H1 (cell line): Measurements from ENCODE around the gene JUP. TPM values are rescaled to one million over a fixed set of nuclear protein-coding genes. Genes with fewer than 3 reads are reported as not detected.
A peak's percentile ranks its signal among the peaks of the same experiment; 100 is the strongest.

Experiments
- CTCF ChIA-PET: fragments of 300-600 bp; sonication (Branson Sonifier 250); formaldehyde crosslinking; loops from one replicate; lab custom pipeline; 2021; ENCODE audit not compliant: partially characterized antibody; lab: Charles Lee
- POLR2A ChIA-PET: fragments of 300-600 bp; sonication (Branson Sonifier 250); formaldehyde crosslinking; loops from one replicate; lab custom pipeline; 2021; ENCODE audit warnings: inconsistent platforms; ENCODE audit not compliant: partially characterized antibody; lab: Charles Lee
- DNase-seq, 2 experiments: peaks; one replicate each; pipeline versions ENCODE4 v3.0.0 to v3.0.0-alpha.2; 2010 to 2022; ENCODE audit warnings: low spot score in 2 of 2, low read depth in 1 of 2, mixed read lengths in 1 of 2
- FAIRE-seq: peaks from 2 replicates; lab custom pipeline; 2011; peaks lifted over from hg19 to GRCh38; lab: Jason Lieb, UNC
- H2AFZ ChIP-seq: 2 replicates; pipeline ENCODE4 v1.8.1; 2012; ENCODE audit warnings: low read length, inconsistent platforms
- H2AK5ac ChIP-seq: 2 replicates; pipeline ENCODE4 v1.6.1; 2013; ENCODE audit warnings: low read depth, low read length
- H2BK120ac ChIP-seq: replicated peaks from 2 replicates; pipeline ENCODE3; 2013; ENCODE audit warnings: low read depth, low read length, inconsistent platforms
- H2BK12ac ChIP-seq: 2 replicates; pipeline ENCODE4 v1.6.1; 2013; ENCODE audit warnings: low read depth, low read length
- H2BK15ac ChIP-seq: 2 replicates; pipeline ENCODE4 v1.6.1; 2013; ENCODE audit warnings: low read length
- H2BK20ac ChIP-seq: 2 replicates; pipeline ENCODE4 v1.6.1; 2013; ENCODE audit warnings: low read length
- H2BK5ac ChIP-seq: 2 replicates; pipeline ENCODE4 v1.6.1; 2013; ENCODE audit warnings: low read depth, low read length
- H3K14ac ChIP-seq: 2 replicates; pipeline ENCODE4 v1.6.1; 2013; ENCODE audit warnings: inconsistent platforms; ENCODE audit not compliant: insufficient read length
- H3K18ac ChIP-seq: 2 replicates; pipeline ENCODE4 v1.6.1; 2013; ENCODE audit warnings: low read length; ENCODE audit errors: extremely low read depth
- H3K23ac ChIP-seq: 2 replicates; pipeline ENCODE4 v1.6.1; 2013; ENCODE audit warnings: inconsistent platforms; ENCODE audit not compliant: insufficient read length
- H3K23me2 ChIP-seq: 2 replicates; pipeline ENCODE4 v1.6.1; 2013; ENCODE audit warnings: low read depth, low read length
- H3K27ac ChIP-seq: 2 replicates; pipeline ENCODE4 v1.6.1; 2011; ENCODE audit warnings: low read depth, low read length, inconsistent platforms
- H3K27me3 ChIP-seq, 4 experiments: replicated peaks in 1 of 4; 1 replicate in 1 of 4; 2 replicates in 3 of 4; pipeline versions ENCODE4 v1.6.1 to v1.8.1; 2011 to 2013; ENCODE audit warnings: low read length in 3 of 4, mild to moderate bottlenecking in 3 of 4, inconsistent platforms in 2 of 4, mixed read lengths in 2 of 4, moderate library complexity in 1 of 4; ENCODE audit not compliant: control insufficient read depth in 3 of 4, insufficient read depth in 3 of 4; ENCODE audit errors: extremely low read depth in 1 of 4
- H3K36me3 ChIP-seq, 4 experiments: 2 replicates each; pipeline versions ENCODE4 v1.6.1 to v1.8.1; 2011 to 2013; ENCODE audit warnings: mild to moderate bottlenecking in 4 of 4, low read length in 3 of 4, moderate library complexity in 2 of 4, control low read depth in 1 of 4, inconsistent platforms in 1 of 4; ENCODE audit not compliant: insufficient read depth in 4 of 4, control insufficient read depth in 2 of 4
- H3K4ac ChIP-seq: replicated peaks from 2 replicates; pipeline ENCODE3; 2013; ENCODE audit warnings: low read length, low read depth, mixed read lengths, inconsistent platforms; ENCODE audit not compliant: insufficient read length
- H3K4me1 ChIP-seq, 4 experiments: replicated peaks in 1 of 4; 1 replicate in 1 of 4; 2 replicates in 3 of 4; pipeline versions ENCODE4 v1.6.1 to v1.8.1; 2011 to 2013; ENCODE audit warnings: low read length in 3 of 4, inconsistent platforms in 2 of 4, mixed read lengths in 1 of 4; ENCODE audit not compliant: insufficient read depth in 4 of 4, control insufficient read depth in 3 of 4
- H3K4me2 ChIP-seq, 2 experiments: 2 replicates each; pipeline versions ENCODE4 v1.6.1 to v1.8.1; 2011 to 2013; ENCODE audit warnings: low read depth in 2 of 2, low read length in 2 of 2, control low read depth in 1 of 2, inconsistent platforms in 1 of 2, mild to moderate bottlenecking in 1 of 2; ENCODE audit not compliant: insufficient read depth in 1 of 2
- H3K4me3 ChIP-seq, 4 experiments: fragments of 200-600, 300-600 bp in 1 of 4; sonication (generic), shearing (Covaris generic), sonication (Bioruptor Twin) in 1 of 4; 2 replicates each; pipeline versions ENCODE4 v1.5.1 to v1.8.1; 2011 to 2016; ENCODE audit warnings: low read length in 4 of 4, low read depth in 3 of 4, control low read depth in 2 of 4, inconsistent platforms in 2 of 4, mild to moderate bottlenecking in 2 of 4, mixed read lengths in 1 of 4, moderate library complexity in 1 of 4; ENCODE audit not compliant: insufficient read depth in 2 of 4; ENCODE audit errors: extremely low read depth in 1 of 4
- H3K56ac ChIP-seq: replicated peaks from 2 replicates; pipeline ENCODE3; 2013; ENCODE audit warnings: low read depth, mild to moderate bottlenecking, mixed read lengths, low read length, inconsistent platforms; ENCODE audit not compliant: insufficient read length
- H3K79me1 ChIP-seq: 2 replicates; pipeline ENCODE4 v1.6.1; 2013; ENCODE audit warnings: low read depth, low read length, control low read depth
- H3K79me2 ChIP-seq, 2 experiments: 2 replicates each; pipeline versions ENCODE4 v1.6.1 to v1.8.1; 2012 to 2013; ENCODE audit warnings: low read length in 2 of 2, mild to moderate bottlenecking in 2 of 2, inconsistent platforms in 1 of 2; ENCODE audit not compliant: insufficient read depth in 2 of 2, control insufficient read depth in 1 of 2
- H3K9ac ChIP-seq, 4 experiments: replicated peaks in 1 of 4; 1 replicate in 1 of 4; 2 replicates in 3 of 4; pipeline versions ENCODE4 v1.6.1 to v1.8.1; 2011 to 2013; ENCODE audit warnings: low read depth in 3 of 4, low read length in 3 of 4, control low read depth in 2 of 4, mild to moderate bottlenecking in 2 of 4, moderate library complexity in 2 of 4, inconsistent platforms in 1 of 4; ENCODE audit errors: extremely low read depth in 1 of 4
- H3K9me3 ChIP-seq, 2 experiments: 2 replicates each; pipeline versions ENCODE4 v1.6.1 to v1.8.1; 2012 to 2013; ENCODE audit warnings: mild to moderate bottlenecking in 2 of 2, moderate library complexity in 2 of 2, control low read depth in 1 of 2, inconsistent platforms in 1 of 2, low read depth in 1 of 2, low read length in 1 of 2, mixed read lengths in 1 of 2; ENCODE audit not compliant: insufficient read depth in 2 of 2
- H4K20me1 ChIP-seq, 2 experiments: replicated peaks in 1 of 2; 2 replicates each; pipeline versions ENCODE3 to v1.8.1; 2011 to 2013; ENCODE audit warnings: inconsistent platforms in 2 of 2, low read length in 2 of 2, mild to moderate bottlenecking in 1 of 2; ENCODE audit not compliant: insufficient read depth in 2 of 2, control insufficient read depth in 1 of 2
- H4K5ac ChIP-seq: 2 replicates; pipeline ENCODE4 v1.6.1; 2013; ENCODE audit warnings: low read length, low read depth, mixed read lengths, inconsistent platforms; ENCODE audit not compliant: insufficient read length
- H4K8ac ChIP-seq: 2 replicates; pipeline ENCODE4 v1.8.0; 2013; ENCODE audit warnings: mild to moderate bottlenecking, moderate library complexity, low read length, inconsistent platforms; ENCODE audit not compliant: insufficient read depth; ENCODE audit errors: extremely low read depth
- H4K91ac ChIP-seq: replicated peaks from 2 replicates; pipeline ENCODE3; 2013; ENCODE audit warnings: low read length, mixed read lengths, inconsistent platforms; ENCODE audit not compliant: insufficient read length
- ASH2L ChIP-seq: fragments of 200-600, 300-600 bp; sonication (generic); IDR thresholded peaks from one replicate; pipeline ENCODE4 v1.7.1; 2017; ENCODE audit warnings: low read length
- CTCF ChIP-seq, 3 experiments: IDR thresholded peaks; 1 replicate in 2 of 3; 2 replicates in 1 of 3; pipeline versions ENCODE4 v1.5.1 to v1.6.1; 2011; ENCODE audit warnings: low read length in 3 of 3, mild to moderate bottlenecking in 3 of 3, inconsistent platforms in 2 of 3, low read depth in 1 of 3, moderate library complexity in 1 of 3; ENCODE audit not compliant: insufficient read depth in 1 of 3; ENCODE audit errors: control extremely low read depth in 1 of 3
- MAX ChIP-seq: IDR thresholded peaks from 2 replicates; pipeline ENCODE4 v1.6.1; 2012; ENCODE audit warnings: inconsistent platforms
- RAD21 ChIP-seq, 2 experiments: IDR thresholded peaks in 1 of 2; conservative IDR thresholded peaks in 1 of 2; 2 replicates each; pipeline ENCODE4 v1.6.1; 2011; ENCODE audit warnings: low read depth in 2 of 2, low read length in 2 of 2, improper control_type of control experiment in 1 of 2, inconsistent platforms in 1 of 2, mild to moderate bottlenecking in 1 of 2, moderate library complexity in 1 of 2
- RBBP5 ChIP-seq: IDR thresholded peaks from 2 replicates; pipeline ENCODE4 v1.7.1; 2012; ENCODE audit warnings: low read depth, mild to moderate bottlenecking, inconsistent platforms, low read length, moderate library complexity, borderline replicate concordance
- SP1 ChIP-seq: IDR thresholded peaks from 2 replicates; pipeline ENCODE4 v1.6.1; 2011; ENCODE audit warnings: low read depth, low read length
- USF2 ChIP-seq: IDR thresholded peaks from 2 replicates; pipeline ENCODE4 v1.6.1; 2011; ENCODE audit warnings: low read length, improper control_type of control experiment
- WGBS, 2 experiments: shearing (Covaris generic) in 1 of 2; methylation state at CpG; one replicate each; pipeline versions ENCODE4 v1.1.6 to v1.1.7; 2013 to 2015; ENCODE audit warnings: low lambda C conversion rate in 2 of 2, mixed read lengths in 2 of 2, inconsistent platforms in 1 of 2, low coverage in 1 of 2, missing lambda C conversion rate in 1 of 2; ENCODE audit not compliant: insufficient replicate concordance in 2 of 2, insufficient coverage in 1 of 2, insufficient read length in 1 of 2; ENCODE audit errors: extremely low coverage in 1 of 2, missing lambda C conversion rate in 1 of 2; 5-methylcytosine and 5-hydroxymethylcytosine counted together
- polyA plus RNA-seq, 7 experiments: library from polyadenylated mRNA; depleted of rRNA in 3 of 7; stranded (reverse) in 5 of 7; unstranded in 2 of 7; fragments of >200 nt in 5 of 7; fragments of 200-250 nt in 2 of 7; gene quantifications; 1 replicate in 5 of 7; 2 replicates in 1 of 7; 4 replicates in 1 of 7; pipeline versions ENCODE4 v1.2.1 to v1.2.3, GENCODE V29; 2011 to 2013; ENCODE audit warnings: missing spikeins in 2 of 7, mixed read lengths in 2 of 7
- total RNA-seq: library from RNA; stranded (reverse); fragmentation: NEBNext Ultra II Directional; extraction: Animal tissue kit (Norgen Biotek cat#: 25700); gene quantifications from 2 replicates; pipeline ENCODE4 v1.2.1, GENCODE V29; 2021

JUP gene
- total and polyA plus RNA-seq, 2 of the 8 experiments (the other 6 are each of a cell fraction or from before 2014, with no cell fraction given), result 62.8 to 102 TPM

DNA sequence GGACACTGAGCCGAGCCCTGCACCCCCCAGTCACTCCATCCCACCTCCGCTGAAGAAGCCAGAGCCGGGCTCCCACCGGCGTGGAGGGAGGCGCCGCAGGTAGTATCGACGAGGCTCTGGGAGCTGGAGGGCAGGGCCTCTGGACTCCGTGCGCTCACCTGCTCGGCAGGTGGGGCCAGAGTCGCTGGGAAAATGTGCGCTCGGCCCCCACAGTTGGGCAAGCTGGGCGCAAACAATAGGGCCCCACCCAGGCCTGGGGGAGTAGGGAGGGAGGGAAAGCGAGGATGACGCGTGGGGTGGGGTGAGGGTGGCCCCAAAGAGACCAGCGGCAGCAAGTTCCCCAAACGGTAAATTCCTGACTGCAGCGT, 668 bp downstream of the JUP start:
- Histone ChIP-seq H4K91ac (peak overlapping the region; percentile 85), H3K36me3 (no peaks in the 10 kb centered on the region), H2BK5ac (0 out of 2 replicates have a peak overlapping the region, but pooled peaks have one; percentile 20), H2AFZ (no peak overlapping the region), H4K20me1 (peaks cover 0 to 5% of the 10 kb centered on the region in 2 experiments), H3K23me2 (peaks cover 16% of the 10 kb centered on the region), H3K27me3 (no peaks in the 10 kb centered on the region), H2BK120ac (no peak overlapping the region), H3K56ac (peak overlapping the region; percentile 52), H2AK5ac (no peak overlapping the region), H3K18ac (peak overlapping the region; percentile 64), H2BK20ac (0 out of 2 replicates have a peak overlapping the region, but pooled peaks have one; percentile 32), H3K79me2 (peaks cover 0 to 33% of the 10 kb centered on the region in 2 experiments; a peak in 3 of 4 replicates), H2BK15ac (peak overlapping the region; percentile 29; the same call in 1 of the 2 replicates), H2BK12ac (peak overlapping the region; percentile 71; the same call in 1 of the 2 replicates), H3K4me1 (peaks cover 2 to 19% (median 14%) of the 10 kb centered on the region in 4 experiments), H3K79me1 (peaks cover 10% of the 10 kb centered on the region), H3K4me3 (peak overlapping the region; percentile 64 to 80 (median 72)), H3K27ac (peak overlapping the region; percentile 70), H3K4ac (no peak overlapping the region)
- peak in 1 of 2 experiments; percentile 76 for DNase-seq
- ChIA-PET CTCF (interaction anchor here (0.6 to 7.0 kb wide), 31 partner anchors 9 to 1592 kb away, joined by 3 to 149 read pairs (median 6); partner anchors contain the start of genes FKBP10 and P3H4), POLR2A (interaction anchor here (0.6 to 9.3 kb wide), 29 partner anchors 9 to 1565 kb away, joined by 3 to 84 read pairs (median 7); partner anchors contain the start of genes ACLY, EIF1, FKBP10 and HAP1)
- WGBS, 2 experiments, result 0% methylated on average over 2 of the region's 22 CpGs; no CpG with 5 or more reads in 1 of the 2 experiments
- TF ChIP-seq RBBP5 (no peak), SP1 (no peak), CTCF (IDR thresholded peaks at IDR 0.05; ENCODE audit: control extremely low read depth in 1 of 3, insufficient read depth in 1 of 3, low read depth in 1 of 3, low read length in 3 of 3) (peak in 1 of 3 experiments; percentile 12; a peak in 1 of 4 replicates), ASH2L (peak; percentile 68), MAX (peak; percentile 63), USF2 (0 out of 2 replicates have a peak, but pooled peaks have one; percentile 4), RAD21 (IDR thresholded peaks at IDR 0.05 in 1 of 2, conservative IDR thresholded peaks at IDR 0.05 in 1 of 2; ENCODE audit: low read depth in 2 of 2, low read length in 2 of 2) (peak in 1 of 2 experiments; percentile 32; a peak in 2 of 4 replicates)
- TF ChIP-seq, all 59 proteins: peak for 5
- peak overlapping the region; percentile 63 to 71 (median 71) for H3K9ac ChIP-seq
- FAIRE-seq, result no peak
- no peak overlapping the region for H3K23ac ChIP-seq
- H3K14ac ChIP-seq, result no peak overlapping the region
- H4K5ac ChIP-seq, result peak overlapping the region; percentile 80
- no peaks in the 10 kb centered on the region for H3K9me3 ChIP-seq
- H3K4me2 ChIP-seq, result peak overlapping the region; percentile 89 to 97
- H4K8ac ChIP-seq, result peak overlapping the region; percentile 86; the same call in 1 of the 2 replicates
